ENCODE data around the gene KIF20A. TPM values are rescaled to one million over a fixed set of nuclear protein-coding genes. Genes with fewer than 3 reads are reported as not detected.

The KIF20A gene
- total RNA-seq, 1 donor from 2014 or later = 2.5 TPM

- no peaks in the 10 kb centered on the region for H3K27me3 ChIP-seq
- peaks cover 0 to 95% of the 10 kb centered on the region in 2 donors for H3K36me3 ChIP-seq
- intact Hi-C loops (cut with DNase I) = no loop called here
- no peak for DNase-seq (ENCODE audit: extremely low spot score in 2 of 2)
- H3K9me3 ChIP-seq = no peaks in the 10 kb centered on the region
- TF ChIP-seq CTCF (IDR thresholded peaks at IDR 0.05) (no peak), POLR2A (IDR thresholded peaks at IDR 0.05) (no peak), POLR2AphosphoS5 (IDR thresholded peaks at IDR 0.05; ENCODE audit: insufficient read depth in 1 of 2, low read depth in 1 of 2) (no peak)
- H3K4me1 ChIP-seq = no peaks in the 10 kb centered on the region
- H3K4me3 ChIP-seq = no peak overlapping the region
- no peak overlapping the region for H3K27ac ChIP-seq
Observed at GRCh38 chr5:138170299-138170698, 8.6 kb upstream of the KIF20A start.

- TF ChIP-seq POLR2AphosphoS5 (IDR thresholded peaks at IDR 0.05; ENCODE audit: insufficient read depth in 1 of 2, low read depth in 1 of 2) = no peak
- TF ChIP-seq POLR2A (IDR thresholded peaks at IDR 0.05) = no peak
- no peak for TF ChIP-seq CTCF (IDR thresholded peaks at IDR 0.05)
- peak overlapping the region; percentile 72 to 94 for H3K4me3 ChIP-seq
- DNase-seq (ENCODE audit: extremely low spot score in 2 of 2) = no peak
- H3K27me3 ChIP-seq = no peaks in the 10 kb centered on the region
- no peaks in the 10 kb centered on the region for H3K9me3 ChIP-seq
- intact Hi-C loops (cut with DNase I) = no loop called here
- peak overlapping the region; percentile 86 for H3K27ac ChIP-seq
- peaks cover 0 to 24% of the 10 kb centered on the region in 2 donors for H3K36me3 ChIP-seq
- peaks cover 25% of the 10 kb centered on the region for H3K4me1 ChIP-seq
Observed at GRCh38 chr5:138177941-138178515, 884 bp upstream of the KIF20A start.

GRCh38 chr5:138179277-138179857, 455 bp downstream of the KIF20A start:
- intact Hi-C loops (cut with DNase I) = no loop called here
- Histone ChIP-seq H3K36me3 (peaks cover 0 to 13% of the 10 kb centered on the region in 2 donors), H3K4me1 (peaks cover 25% of the 10 kb centered on the region), H3K4me3 (peak overlapping the region; percentile 72 to 94), H3K9me3 (no peaks in the 10 kb centered on the region), H3K27me3 (no peaks in the 10 kb centered on the region), H3K27ac (peak overlapping the region; percentile 86)
- no peak for DNase-seq (ENCODE audit: extremely low spot score in 2 of 2)
- TF ChIP-seq CTCF (IDR thresholded peaks at IDR 0.05) (no peak), POLR2A (IDR thresholded peaks at IDR 0.05) (no peak), POLR2AphosphoS5 (IDR thresholded peaks at IDR 0.05; ENCODE audit: insufficient read depth in 1 of 2, low read depth in 1 of 2) (no peak)

GRCh38 chr5:138180183-138180782, 1.4 kb downstream of the KIF20A start:
- no peak for TF ChIP-seq CTCF (IDR thresholded peaks at IDR 0.05)
- no peak for TF ChIP-seq POLR2A (IDR thresholded peaks at IDR 0.05)
- TF ChIP-seq POLR2AphosphoS5 (IDR thresholded peaks at IDR 0.05; ENCODE audit: insufficient read depth in 1 of 2, low read depth in 1 of 2) = no peak
- no peak for DNase-seq (ENCODE audit: extremely low spot score in 2 of 2)
- no peak overlapping the region for H3K4me3 ChIP-seq
- H3K27ac ChIP-seq = no peak overlapping the region
- H3K9me3 ChIP-seq = no peaks in the 10 kb centered on the region
- H3K27me3 ChIP-seq = no peaks in the 10 kb centered on the region
- peaks cover 0 to 4% of the 10 kb centered on the region in 2 donors for H3K36me3 ChIP-seq
- H3K4me1 ChIP-seq = peaks cover 25% of the 10 kb centered on the region
- intact Hi-C loops (cut with DNase I) = no loop called here

- intact Hi-C loops (cut with DNase I) = no loop called here
- TF ChIP-seq POLR2A (IDR thresholded peaks at IDR 0.05) (no peak), CTCF (IDR thresholded peaks at IDR 0.05) (no peak), POLR2AphosphoS5 (IDR thresholded peaks at IDR 0.05; ENCODE audit: insufficient read depth in 1 of 2, low read depth in 1 of 2) (no peak)
- H3K36me3 ChIP-seq = no peaks in the 10 kb centered on the region
- peaks cover 25% of the 10 kb centered on the region for H3K4me1 ChIP-seq
- no peak overlapping the region for H3K4me3 ChIP-seq
- no peaks in the 10 kb centered on the region for H3K9me3 ChIP-seq
- H3K27ac ChIP-seq = no peak overlapping the region
- no peaks in the 10 kb centered on the region for H3K27me3 ChIP-seq
- DNase-seq (ENCODE audit: extremely low spot score in 2 of 2) = no peak
Observed at GRCh38 chr5:138180841-138181240, 1.9 kb downstream of the KIF20A start.
